GM23248 (cell line): ENCODE data around the gene C8G. TPM values are rescaled to one million over a fixed set of nuclear protein-coding genes. Genes with fewer than 3 reads are reported as not detected.

Source experiments
- DNase-seq: peaks from one replicate; pipeline ENCODE4 v3.0.0-alpha.2; 2015
- H2AFZ ChIP-seq: fragments of 200-600 bp; sonication (generic); 2 replicates; pipeline ENCODE4 v1.6.1; 2016; ENCODE audit warnings: antibody characterized with exemption
- H3F3A ChIP-seq: fragments of 200-600 bp; sonication (generic); 2 replicates; pipeline ENCODE4 v1.6.1; 2016; ENCODE audit warnings: mild to moderate bottlenecking, antibody characterized with exemption, mixed run types; ENCODE audit not compliant: insufficient read depth
- H3K27ac ChIP-seq: fragments of 200-600 bp; sonication (generic); 2 replicates; pipeline ENCODE4 v1.5.1; 2016; ENCODE audit warnings: mild to moderate bottlenecking
- H3K27me3 ChIP-seq: fragments of 200-600 bp; sonication (generic); replicated peaks from 2 replicates; pipeline ENCODE4 v1.6.1; 2016; ENCODE audit warnings: mild to moderate bottlenecking; ENCODE audit not compliant: insufficient read depth
- H3K36me3 ChIP-seq: fragments of 200-600 bp; sonication (generic); 2 replicates; pipeline ENCODE4 v1.6.1; 2016; ENCODE audit warnings: low read depth, mild to moderate bottlenecking
- H3K4me1 ChIP-seq: fragments of 200-600 bp; sonication (generic); 2 replicates; pipeline ENCODE4 v1.6.1; 2016; ENCODE audit warnings: mild to moderate bottlenecking; ENCODE audit not compliant: insufficient read depth
- H3K4me2 ChIP-seq: fragments of 200-600 bp; sonication (generic); one replicate; pipeline ENCODE4 v1.6.1; 2016; ENCODE audit warnings: mild to moderate bottlenecking; ENCODE audit not compliant: unreplicated experiment
- H3K4me3 ChIP-seq: fragments of 200-600 bp; sonication (generic); 2 replicates; pipeline ENCODE4 v1.5.1; 2016; ENCODE audit warnings: mild to moderate bottlenecking
- H3K79me2 ChIP-seq: fragments of 200-600 bp; sonication (generic); 2 replicates; pipeline ENCODE4 v1.6.1; 2016; ENCODE audit warnings: mild to moderate bottlenecking; ENCODE audit not compliant: insufficient read depth
- H3K9ac ChIP-seq: fragments of 200-600 bp; sonication (generic); 2 replicates; pipeline ENCODE4 v1.6.1; 2016; ENCODE audit warnings: mild to moderate bottlenecking
- H3K9me2 ChIP-seq: fragments of 200-600 bp; sonication (generic); 2 replicates; pipeline ENCODE4 v1.6.1; 2016; ENCODE audit warnings: mixed run types, mild to moderate bottlenecking, moderate library complexity; ENCODE audit not compliant: insufficient read depth
- H3K9me3 ChIP-seq: fragments of 200-600 bp; sonication (generic); one replicate; pipeline ENCODE4 v1.6.1; 2017; ENCODE audit warnings: low read depth
- H4K20me1 ChIP-seq: fragments of 200-600 bp; sonication (generic); 2 replicates; pipeline ENCODE4 v1.6.0; 2016; ENCODE audit not compliant: insufficient read depth
- EZH2 ChIP-seq: fragments of 200-600 bp; sonication (generic); IDR thresholded peaks from 2 replicates; pipeline ENCODE4 v1.6.1; 2018; ENCODE audit warnings: antibody characterized with exemption, mild to moderate bottlenecking; ENCODE audit not compliant: insufficient read depth, poor library complexity, severe bottlenecking
- EZH2phosphoT487 ChIP-seq: fragments of 200-600 bp; sonication (generic); IDR thresholded peaks from 2 replicates; pipeline ENCODE4 v1.6.1; 2018; ENCODE audit warnings: antibody characterized with exemption, moderate library complexity, mild to moderate bottlenecking, low read depth; ENCODE audit not compliant: insufficient read depth
- WGBS, 2 experiments: methylation state at CpG; one replicate each; pipeline ENCODE4 v1.1.6; 2015 to 2017; ENCODE audit warnings: low lambda C conversion rate in 2 of 2, low coverage in 1 of 2; ENCODE audit errors: missing lambda C conversion rate in 2 of 2; 5-methylcytosine and 5-hydroxymethylcytosine counted together
- in situ Hi-C: fragments of 300-500 bp; cut with MboI; formaldehyde crosslinking; loops from 2 replicates; pipeline ENCODE4 v1.15.0; 2020
- polyA plus RNA-seq: library from polyadenylated mRNA; unstranded; fragments of >200 nt; fragmentation: Nextera tagmentation; extraction: Ambion mirVana; gene quantifications from 2 replicates; pipeline ENCODE4 v1.2.1, GENCODE V29; 2016
- total RNA-seq: library from RNA; depleted of rRNA; stranded (reverse); fragments of >200 nt; shearing (Covaris generic); gene quantifications from 2 replicates; pipeline ENCODE4 v1.2.3, GENCODE V29; 2014

Gene C8G
- total and polyA plus RNA-seq, 2 experiments from 2014 or later = 0.49 TPM; not detected in 1

DNA sequence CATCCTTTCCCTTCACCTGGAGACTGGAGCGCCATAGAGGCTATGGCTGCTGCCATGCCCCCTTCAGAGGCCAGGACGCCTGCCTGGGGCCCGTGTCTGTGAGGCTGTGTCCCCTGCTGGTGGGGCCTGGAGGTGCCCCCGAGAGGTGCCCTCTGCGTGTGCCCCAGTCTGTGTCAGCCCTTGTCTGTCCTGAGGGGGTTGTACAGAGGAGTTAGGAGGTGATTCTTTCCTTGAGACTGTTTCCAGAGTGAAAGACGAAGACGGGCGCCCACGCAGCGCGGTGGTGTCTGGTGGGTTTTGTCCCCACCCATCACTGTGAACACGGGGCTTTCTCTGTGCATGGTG is 34.2 kb upstream of the C8G start:
- H3K9ac ChIP-seq = no peak overlapping the region
- H3K4me2 ChIP-seq = no peak overlapping the region
- no peaks in the 10 kb centered on the region for H3K36me3 ChIP-seq
- no peaks in the 10 kb centered on the region for H3K9me3 ChIP-seq
- WGBS, 2 experiments = 94 to 97% methylated on average over 7 to 12 of the region's 12 CpGs
- no peaks in the 10 kb centered on the region for H4K20me1 ChIP-seq
- TF ChIP-seq EZH2 (no peak), EZH2phosphoT487 (no peak)
- H3F3A ChIP-seq = no peaks in the 10 kb centered on the region
- H3K27me3 ChIP-seq = no peaks in the 10 kb centered on the region
- no peak overlapping the region for H3K27ac ChIP-seq
- H3K79me2 ChIP-seq = no peaks in the 10 kb centered on the region
- no peaks in the 10 kb centered on the region for H3K9me2 ChIP-seq
- no peak for DNase-seq
- no peaks in the 10 kb centered on the region for H3K4me1 ChIP-seq
- no peak overlapping the region for H3K4me3 ChIP-seq
- no peak overlapping the region for H2AFZ ChIP-seq
- in situ Hi-C loops = no loop called here

DNA sequence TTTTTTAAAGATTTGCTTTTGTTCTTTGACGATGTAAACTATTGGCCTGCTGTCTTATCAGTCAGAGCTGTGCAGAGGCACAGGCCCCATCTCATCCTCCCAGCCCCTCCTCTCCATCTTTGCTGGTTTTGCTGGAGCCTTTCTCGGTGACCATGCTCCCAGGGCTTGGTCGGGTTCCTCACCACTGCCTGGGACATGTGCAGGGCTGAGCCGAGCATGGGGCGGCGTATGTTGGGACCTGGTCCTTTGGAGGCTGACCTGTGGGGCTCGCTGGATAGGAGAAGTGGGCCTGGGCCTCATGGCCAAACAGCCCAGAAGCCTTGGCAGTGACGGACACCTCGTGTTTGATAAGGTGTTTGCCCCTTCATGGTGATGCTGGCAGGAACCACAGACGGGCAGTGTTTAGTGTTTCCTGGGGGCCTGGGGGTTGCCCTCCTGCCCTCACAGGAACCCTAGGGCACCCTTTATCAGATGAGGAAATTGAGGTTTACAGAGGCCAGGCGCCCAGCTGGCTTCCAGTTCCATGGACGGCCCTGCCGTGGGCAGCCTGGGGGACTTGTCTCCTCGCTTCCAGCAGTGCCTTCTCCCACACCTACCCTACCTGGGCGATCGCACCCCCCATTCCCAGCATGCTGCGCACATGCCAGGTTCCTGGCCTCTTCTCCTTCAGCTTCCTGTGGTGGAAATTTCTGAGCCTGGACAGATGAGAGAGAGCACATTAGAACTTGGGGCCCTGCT is 31.2 kb upstream of the C8G start:
- WGBS, 2 experiments = 93 to 99% methylated on average over 17 of the region's 17 CpGs
- Histone ChIP-seq H3K4me3 (no peak overlapping the region), H3K4me1 (no peaks in the 10 kb centered on the region), H3K9ac (no peak overlapping the region), H3K27ac (no peak overlapping the region), H3K9me2 (no peaks in the 10 kb centered on the region), H3K79me2 (no peaks in the 10 kb centered on the region), H4K20me1 (no peaks in the 10 kb centered on the region), H3K36me3 (no peaks in the 10 kb centered on the region), H3K4me2 (no peak overlapping the region), H2AFZ (no peak overlapping the region), H3K27me3 (no peaks in the 10 kb centered on the region), H3F3A (no peaks in the 10 kb centered on the region), H3K9me3 (no peaks in the 10 kb centered on the region)
- TF ChIP-seq EZH2 (no peak), EZH2phosphoT487 (no peak)
- in situ Hi-C loops = no loop called here
- no peak for DNase-seq

DNA sequence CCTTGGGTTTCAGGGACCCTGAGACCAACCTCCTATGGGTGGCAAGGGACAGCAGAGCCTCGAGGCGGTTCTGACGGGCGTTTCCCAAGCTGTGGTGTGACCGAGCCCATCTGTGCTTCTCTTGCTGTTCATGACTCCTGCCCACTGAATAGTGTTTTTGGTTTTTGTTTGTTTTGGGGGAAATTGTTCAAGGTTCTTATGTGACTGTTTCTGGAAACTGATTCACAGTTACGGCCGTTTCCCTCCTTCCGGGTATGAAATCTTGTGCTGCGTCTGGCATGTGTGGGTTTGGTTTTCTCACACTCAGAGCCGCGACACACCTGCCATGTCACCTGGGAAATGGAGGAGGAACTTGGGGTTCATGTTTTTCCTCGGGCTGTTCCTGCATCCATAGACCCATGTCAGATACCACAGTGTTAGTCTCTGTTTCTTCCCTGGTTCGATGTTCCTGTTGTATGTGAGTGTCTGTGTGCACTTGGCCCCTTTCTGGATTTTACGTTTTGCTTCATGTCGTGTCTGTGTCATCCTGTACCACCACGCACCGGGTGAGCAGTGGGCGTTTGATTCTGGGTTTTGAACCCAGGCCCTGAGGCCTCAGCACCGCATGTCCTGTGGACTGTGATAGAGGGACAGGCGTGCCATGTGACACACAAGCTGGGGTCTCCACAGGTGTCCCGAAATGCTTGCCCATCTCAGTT is 29.3 kb upstream of the C8G start:
- Histone ChIP-seq H3K27ac (no peak overlapping the region), H4K20me1 (no peaks in the 10 kb centered on the region), H3F3A (no peaks in the 10 kb centered on the region), H3K4me2 (no peak overlapping the region), H3K4me1 (no peaks in the 10 kb centered on the region), H3K9ac (no peak overlapping the region), H2AFZ (no peak overlapping the region), H3K4me3 (no peak overlapping the region), H3K27me3 (no peaks in the 10 kb centered on the region), H3K9me3 (no peaks in the 10 kb centered on the region), H3K36me3 (no peaks in the 10 kb centered on the region), H3K9me2 (no peaks in the 10 kb centered on the region), H3K79me2 (no peaks in the 10 kb centered on the region)
- in situ Hi-C loops = no loop called here
- TF ChIP-seq EZH2 = no peak
- no peak for TF ChIP-seq EZH2phosphoT487
- no peak for DNase-seq
- 90 to 91% methylated on average over 21 of the region's 21 CpGs for WGBS, 2 experiments

DNA sequence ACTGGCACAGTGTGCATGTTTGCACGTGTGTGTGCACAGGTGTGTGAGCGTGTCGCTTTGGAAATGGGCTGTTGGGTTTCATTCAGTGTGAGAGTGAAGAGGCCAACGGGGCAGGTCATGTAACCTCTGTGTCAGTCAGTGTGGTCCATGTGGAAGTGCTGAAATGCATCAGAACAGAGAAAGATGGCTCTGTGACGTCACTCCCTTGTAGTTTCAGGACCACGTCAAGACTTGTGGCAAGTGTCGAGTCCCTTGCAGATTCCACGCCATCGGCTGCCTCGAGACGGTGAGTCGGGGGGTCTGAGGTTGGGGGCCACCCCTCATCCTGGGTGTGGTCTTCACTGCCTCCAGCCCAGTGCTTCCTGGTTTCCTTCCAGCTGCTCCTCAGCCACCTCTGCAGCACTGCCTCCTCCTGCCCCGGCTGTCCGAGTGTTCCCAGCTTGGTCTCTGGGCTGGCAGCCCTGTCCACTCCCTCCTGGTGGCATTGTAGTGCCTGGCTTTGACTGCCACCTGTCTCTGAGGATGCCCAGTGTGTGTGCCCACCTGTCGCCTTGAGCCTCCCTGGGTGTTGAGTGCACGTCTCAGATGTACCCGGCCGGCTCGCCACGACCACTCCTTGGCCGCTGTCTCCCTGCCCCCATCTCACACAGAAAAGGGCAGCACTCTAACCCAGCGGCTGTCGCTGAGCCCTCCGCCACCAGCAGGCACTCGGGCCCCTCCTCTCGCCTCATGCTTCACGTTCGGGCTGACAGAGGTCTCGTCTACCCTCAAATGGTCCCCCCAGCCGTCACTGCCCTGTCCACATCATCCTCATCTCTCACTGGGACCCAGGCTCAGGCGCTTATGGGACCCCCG is 28.5 kb upstream of the C8G start:
- no peaks in the 10 kb centered on the region for H3K9me2 ChIP-seq
- H3K27me3 ChIP-seq = no peaks in the 10 kb centered on the region
- H3K4me3 ChIP-seq = no peak overlapping the region
- no peak overlapping the region for H3K9ac ChIP-seq
- TF ChIP-seq EZH2 (no peak), EZH2phosphoT487 (no peak)
- no peak overlapping the region for H3K4me2 ChIP-seq
- H3K27ac ChIP-seq = no peak overlapping the region
- no peaks in the 10 kb centered on the region for H3K79me2 ChIP-seq
- no peaks in the 10 kb centered on the region for H3F3A ChIP-seq
- no peak overlapping the region for H2AFZ ChIP-seq
- no peaks in the 10 kb centered on the region for H3K9me3 ChIP-seq
- in situ Hi-C loops = no loop called here
- no peaks in the 10 kb centered on the region for H4K20me1 ChIP-seq
- DNase-seq = no peak
- no peaks in the 10 kb centered on the region for H3K4me1 ChIP-seq
- no peaks in the 10 kb centered on the region for H3K36me3 ChIP-seq
- WGBS, 2 experiments = 92% methylated on average over 26 to 32 of the region's 32 CpGs
